Measurements from ENCODE around the gene SHMT2.

DNA sequence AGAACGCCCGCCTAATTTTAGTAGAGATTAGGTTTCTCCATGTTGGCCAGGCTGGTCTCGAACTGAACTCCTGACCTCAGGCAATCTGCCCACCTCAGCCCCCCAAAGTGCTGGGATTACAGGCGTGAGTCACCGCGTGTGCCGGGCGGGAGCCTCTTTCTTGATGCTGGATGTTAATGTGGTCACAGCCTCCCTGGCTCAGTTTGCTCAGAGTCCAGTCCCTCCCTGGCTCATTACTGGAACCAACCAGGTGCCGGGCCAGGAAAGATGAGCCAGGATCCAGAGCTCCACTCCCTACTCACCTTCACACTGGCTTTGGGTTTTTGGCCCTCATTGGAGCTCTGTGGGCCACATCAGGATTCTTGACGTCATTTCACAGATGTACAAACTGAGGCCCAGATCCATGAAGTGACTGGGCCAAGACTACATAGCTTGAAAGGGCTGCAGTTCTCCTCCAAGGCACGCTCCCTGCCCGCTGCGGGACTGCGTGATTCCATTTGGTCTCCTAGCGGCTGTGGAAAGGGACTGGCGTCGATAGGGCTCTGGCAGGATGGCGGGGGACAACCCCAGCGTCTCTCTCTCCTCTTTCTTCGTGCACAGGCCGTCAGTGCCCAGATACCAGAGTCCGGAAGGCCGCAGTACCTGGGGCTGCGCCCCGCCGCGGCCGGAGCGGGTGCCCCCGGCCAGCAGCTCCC is 5.1 kb upstream of the SHMT2 start:
- no peak for TF ChIP-seq ZNF274 (IDR thresholded peaks at IDR 0.05; ENCODE audit: low read depth, low read length)
- TF ChIP-seq YY1 (IDR thresholded peaks at IDR 0.05; ENCODE audit: insufficient read depth, insufficient read length), result no peak

All from NT2/D1 (cell line).